ENCODE data around the gene ATP8B4.

The ATP8B4 gene

DNA sequence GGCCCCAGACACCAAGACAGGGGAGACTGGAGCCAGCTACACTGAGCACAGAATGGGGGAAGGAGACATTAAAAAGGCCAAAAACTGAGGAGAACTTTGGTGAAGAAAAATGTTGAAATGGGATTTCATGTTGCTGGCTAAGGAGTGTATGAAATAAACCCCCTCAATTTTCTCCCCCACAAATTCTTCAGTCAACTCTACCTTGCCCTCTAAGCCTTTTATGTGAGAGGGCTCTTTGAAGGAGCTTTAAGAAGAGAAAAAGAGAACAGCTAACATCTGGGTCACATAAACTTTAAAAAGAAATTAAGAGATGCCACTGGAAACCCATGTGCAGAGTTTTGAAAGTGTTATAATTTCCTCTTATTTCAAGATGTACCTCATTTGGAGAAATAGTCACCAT lies 88.6 kb downstream of the ATP8B4 start:
- H3K9me3 ChIP-seq (ENCODE audit: insufficient read depth, low read length, severe bottlenecking), result no peaks in the 10 kb centered on the region
- DNase-seq (no peak), ATAC-seq (ENCODE audit: insufficient read depth, low read depth) (no peak)
- H4K20me1 ChIP-seq (ENCODE audit: insufficient read depth, low read length), result no peaks in the 10 kb centered on the region
- no peak overlapping the region for H3K4me2 ChIP-seq (ENCODE audit: insufficient read depth, low read length)
- H3K27ac ChIP-seq (ENCODE audit: low read length), result no peak overlapping the region
- no peaks in the 10 kb centered on the region for H3K79me2 ChIP-seq (ENCODE audit: insufficient read depth, low read length)
- H3K27me3 ChIP-seq (ENCODE audit: insufficient read depth, low read length, poor library complexity), result no peaks in the 10 kb centered on the region
- H2AFZ ChIP-seq (ENCODE audit: low read depth, low read length), result no peak overlapping the region
- H3K9ac ChIP-seq (ENCODE audit: low read depth, low read length), result no peak overlapping the region
- H3K4me3 ChIP-seq (ENCODE audit: low read depth in 1 of 2, low read length in 2 of 2), result no peak overlapping the region
- TF ChIP-seq EZH2 (IDR thresholded peaks at IDR 0.05; ENCODE audit: borderline replicate concordance, low read depth, low read length, severe bottlenecking), result no peak
- TF ChIP-seq, protein P1, sequence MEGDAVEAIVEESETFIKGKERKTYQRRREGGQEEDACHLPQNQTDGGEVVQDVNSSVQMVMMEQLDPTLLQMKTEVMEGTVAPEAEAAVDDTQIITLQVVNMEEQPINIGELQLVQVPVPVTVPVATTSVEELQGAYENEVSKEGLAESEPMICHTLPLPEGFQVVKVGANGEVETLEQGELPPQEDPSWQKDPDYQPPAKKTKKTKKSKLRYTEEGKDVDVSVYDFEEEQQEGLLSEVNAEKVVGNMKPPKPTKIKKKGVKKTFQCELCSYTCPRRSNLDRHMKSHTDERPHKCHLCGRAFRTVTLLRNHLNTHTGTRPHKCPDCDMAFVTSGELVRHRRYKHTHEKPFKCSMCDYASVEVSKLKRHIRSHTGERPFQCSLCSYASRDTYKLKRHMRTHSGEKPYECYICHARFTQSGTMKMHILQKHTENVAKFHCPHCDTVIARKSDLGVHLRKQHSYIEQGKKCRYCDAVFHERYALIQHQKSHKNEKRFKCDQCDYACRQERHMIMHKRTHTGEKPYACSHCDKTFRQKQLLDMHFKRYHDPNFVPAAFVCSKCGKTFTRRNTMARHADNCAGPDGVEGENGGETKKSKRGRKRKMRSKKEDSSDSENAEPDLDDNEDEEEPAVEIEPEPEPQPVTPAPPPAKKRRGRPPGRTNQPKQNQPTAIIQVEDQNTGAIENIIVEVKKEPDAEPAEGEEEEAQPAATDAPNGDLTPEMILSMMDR (IDR thresholded peaks at IDR 0.05; ENCODE audit: borderline replicate concordance, extremely low read depth, low read length, poor library complexity, severe bottlenecking), result no peak
- no peaks in the 10 kb centered on the region for H3K36me3 ChIP-seq (ENCODE audit: insufficient read depth, low read length)
- no peaks in the 10 kb centered on the region for H3K4me1 ChIP-seq (ENCODE audit: insufficient read depth, low read length)

DNA sequence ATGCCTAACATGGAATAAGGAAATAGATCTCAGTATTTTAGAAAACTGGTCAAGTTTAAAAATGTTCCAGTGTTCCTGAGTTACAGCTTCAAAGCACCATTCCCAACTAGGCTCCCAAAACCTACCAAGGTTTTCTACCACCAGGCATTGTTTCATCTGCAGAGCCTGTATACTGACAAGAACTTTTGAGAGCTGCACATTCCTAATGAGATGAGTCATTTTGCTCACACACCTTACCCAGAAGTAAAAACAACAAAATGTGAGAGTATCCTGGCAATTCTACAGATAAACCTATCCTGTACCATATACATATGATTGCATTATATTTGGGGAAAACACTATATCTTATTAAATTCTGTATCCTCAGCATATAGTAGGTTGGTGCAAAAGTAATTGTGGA lies 90.7 kb downstream of the ATP8B4 start:
- no peak overlapping the region for H2AFZ ChIP-seq (ENCODE audit: low read depth, low read length)
- no peaks in the 10 kb centered on the region for H3K79me2 ChIP-seq (ENCODE audit: insufficient read depth, low read length)
- H3K36me3 ChIP-seq (ENCODE audit: insufficient read depth, low read length), result no peaks in the 10 kb centered on the region
- TF ChIP-seq EZH2 (IDR thresholded peaks at IDR 0.05; ENCODE audit: borderline replicate concordance, low read depth, low read length, severe bottlenecking), result no peak
- TF ChIP-seq, protein P1 (IDR thresholded peaks at IDR 0.05; ENCODE audit: borderline replicate concordance, extremely low read depth, low read length, poor library complexity, severe bottlenecking), result no peak
- H3K27me3 ChIP-seq (ENCODE audit: insufficient read depth, low read length, poor library complexity), result no peaks in the 10 kb centered on the region
- no peak overlapping the region for H3K9ac ChIP-seq (ENCODE audit: low read depth, low read length)
- no peak overlapping the region for H3K4me2 ChIP-seq (ENCODE audit: insufficient read depth, low read length)
- H3K4me3 ChIP-seq (ENCODE audit: low read depth in 1 of 2, low read length in 2 of 2), result no peak overlapping the region
- no peak overlapping the region for H3K27ac ChIP-seq (ENCODE audit: low read length)
- DNase-seq, result no peak
- no peaks in the 10 kb centered on the region for H3K9me3 ChIP-seq (ENCODE audit: insufficient read depth, low read length, severe bottlenecking)
- no peak for ATAC-seq (ENCODE audit: insufficient read depth, low read depth)
- H3K4me1 ChIP-seq (ENCODE audit: insufficient read depth, low read length), result no peaks in the 10 kb centered on the region
- no peaks in the 10 kb centered on the region for H4K20me1 ChIP-seq (ENCODE audit: insufficient read depth, low read length)

DNA sequence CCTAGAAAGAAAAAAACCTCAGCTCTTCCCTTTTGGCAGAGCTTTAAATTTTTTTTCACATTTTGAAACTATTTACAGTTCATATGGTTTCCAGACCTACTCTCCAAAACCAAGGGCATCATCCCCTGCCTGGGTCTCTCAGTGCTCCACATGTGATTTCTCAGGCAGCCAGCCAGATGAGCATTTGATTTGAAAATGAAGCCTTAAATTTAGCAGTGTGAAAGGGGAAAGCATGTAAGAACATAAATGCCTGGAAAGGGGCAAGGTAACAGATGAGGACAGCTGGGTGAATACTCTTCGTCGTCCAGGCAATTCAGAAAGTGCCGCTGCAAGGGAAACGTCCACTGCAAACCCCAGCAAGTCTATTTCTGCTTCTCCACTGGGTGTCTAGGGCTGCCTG lies 94.8 kb downstream of the ATP8B4 start:
- TF ChIP-seq, protein P1 (IDR thresholded peaks at IDR 0.05; ENCODE audit: borderline replicate concordance, extremely low read depth, low read length, poor library complexity, severe bottlenecking), result no peak
- no peak for TF ChIP-seq EZH2 (IDR thresholded peaks at IDR 0.05; ENCODE audit: borderline replicate concordance, low read depth, low read length, severe bottlenecking)
- H3K4me3 ChIP-seq (ENCODE audit: low read depth in 1 of 2, low read length in 2 of 2), result no peak overlapping the region
- no peak overlapping the region for H3K9ac ChIP-seq (ENCODE audit: low read depth, low read length)
- no peak overlapping the region for H3K27ac ChIP-seq (ENCODE audit: low read length)
- no peak overlapping the region for H3K4me2 ChIP-seq (ENCODE audit: insufficient read depth, low read length)
- H3K9me3 ChIP-seq (ENCODE audit: insufficient read depth, low read length, severe bottlenecking), result no peaks in the 10 kb centered on the region
- DNase-seq (no peak), ATAC-seq (ENCODE audit: insufficient read depth, low read depth) (no peak)
- H2AFZ ChIP-seq (ENCODE audit: low read depth, low read length), result no peak overlapping the region
- H3K79me2 ChIP-seq (ENCODE audit: insufficient read depth, low read length), result no peaks in the 10 kb centered on the region
- no peaks in the 10 kb centered on the region for H3K27me3 ChIP-seq (ENCODE audit: insufficient read depth, low read length, poor library complexity)
- H3K36me3 ChIP-seq (ENCODE audit: insufficient read depth, low read length), result no peaks in the 10 kb centered on the region
- H4K20me1 ChIP-seq (ENCODE audit: insufficient read depth, low read length), result no peaks in the 10 kb centered on the region
- no peaks in the 10 kb centered on the region for H3K4me1 ChIP-seq (ENCODE audit: insufficient read depth, low read length)

DNA sequence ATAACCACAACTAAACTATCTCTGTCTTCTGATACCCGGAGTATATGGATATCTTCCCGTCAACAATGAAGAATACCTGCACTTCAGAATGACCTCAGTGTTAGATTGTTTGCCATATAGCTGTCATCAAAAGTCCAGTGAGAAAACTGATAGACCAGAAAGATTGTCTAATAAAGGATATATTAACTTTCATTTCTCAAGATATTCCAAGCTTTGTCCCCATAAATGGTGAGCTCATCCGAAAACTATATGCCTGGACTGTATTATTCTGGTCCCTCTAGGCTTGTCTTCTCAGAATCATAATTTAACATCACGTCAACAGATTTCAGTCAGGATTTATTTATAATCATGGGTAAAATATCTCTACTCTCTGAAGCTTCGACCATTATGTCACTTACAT lies 100.5 kb downstream of the ATP8B4 start:
- no peaks in the 10 kb centered on the region for H3K36me3 ChIP-seq (ENCODE audit: insufficient read depth, low read length)
- no peak overlapping the region for H3K9ac ChIP-seq (ENCODE audit: low read depth, low read length)
- TF ChIP-seq, protein P1 (IDR thresholded peaks at IDR 0.05; ENCODE audit: borderline replicate concordance, extremely low read depth, low read length, poor library complexity, severe bottlenecking), result no peak
- TF ChIP-seq EZH2 (IDR thresholded peaks at IDR 0.05; ENCODE audit: borderline replicate concordance, low read depth, low read length, severe bottlenecking), result no peak
- no peaks in the 10 kb centered on the region for H4K20me1 ChIP-seq (ENCODE audit: insufficient read depth, low read length)
- no peaks in the 10 kb centered on the region for H3K9me3 ChIP-seq (ENCODE audit: insufficient read depth, low read length, severe bottlenecking)
- no peak overlapping the region for H3K4me2 ChIP-seq (ENCODE audit: insufficient read depth, low read length)
- no peak overlapping the region for H2AFZ ChIP-seq (ENCODE audit: low read depth, low read length)
- no peaks in the 10 kb centered on the region for H3K79me2 ChIP-seq (ENCODE audit: insufficient read depth, low read length)
- ATAC-seq (ENCODE audit: insufficient read depth, low read depth), result no peak
- H3K4me1 ChIP-seq (ENCODE audit: insufficient read depth, low read length), result no peaks in the 10 kb centered on the region
- H3K27ac ChIP-seq (ENCODE audit: low read length), result no peak overlapping the region
- H3K27me3 ChIP-seq (ENCODE audit: insufficient read depth, low read length, poor library complexity), result peaks cover 3% of the 10 kb centered on the region
- H3K4me3 ChIP-seq (ENCODE audit: low read depth in 1 of 2, low read length in 2 of 2), result no peak overlapping the region
- DNase-seq, result no peak

All from DND-41 (cell line).